ENCODE data around the gene ZNF524. TPM values are rescaled to one million over a fixed set of nuclear protein-coding genes. Genes with fewer than 3 reads are reported as not detected.

Gene ZNF524
- total RNA-seq, 1 experiment from 2014 or later = 11.1 TPM

- intact Hi-C loops (cut with micrococcal nuclease; ENCODE audit: unreplicated experiment) = no loop called here
- H3K27ac Mint-ChIP-seq (ENCODE audit: unreplicated experiment) = no peak overlapping the region
These were observed 9.2 kb downstream of the ZNF524 start for GRCh38 chr19:55609326-55609725.

GRCh38 chr19:55611300-55611982 lies 11.4 kb downstream of the ZNF524 start:
- H3K27me3 ChIP-seq (replicated peaks; ENCODE audit: control insufficient read depth, insufficient read depth, low read length) = no peaks in the 10 kb centered on the region
- intact Hi-C loops (cut with micrococcal nuclease; ENCODE audit: unreplicated experiment) = no loop called here
- no peaks in the 10 kb centered on the region for H3K36me3 ChIP-seq (ENCODE audit: control insufficient read depth, insufficient read depth, low read length)
- H3K4me3 Mint-ChIP-seq (ENCODE audit: unreplicated experiment) = no peak overlapping the region
- no TSS peak for BruUV-seq (replicated peaks)
- no peaks in the 10 kb centered on the region for H3K27me3 Mint-ChIP-seq (ENCODE audit: insufficient read depth, unreplicated experiment)
- H3K36me3 Mint-ChIP-seq (ENCODE audit: insufficient read depth, unreplicated experiment) = peaks cover 13% of the 10 kb centered on the region
- peaks cover 5% of the 10 kb centered on the region for H3K4me1 Mint-ChIP-seq (ENCODE audit: low read depth, unreplicated experiment)
- no peak overlapping the region for H3K4me3 ChIP-seq (ENCODE audit: low read depth, low read length)
- DNase-seq = no peak
- CTCF ChIA-PET = no interaction called here
- TF ChIP-seq CTCF (IDR thresholded peaks at IDR 0.05; ENCODE audit: insufficient read depth in 1 of 2, low read depth in 1 of 2, low read length in 1 of 2, severe bottlenecking in 1 of 2, unreplicated experiment in 1 of 2) = no peak
- no peaks in the 10 kb centered on the region for H3K9me3 Mint-ChIP-seq (ENCODE audit: unreplicated experiment)
- H3K27ac Mint-ChIP-seq (ENCODE audit: unreplicated experiment) = peak overlapping the region; percentile 31
- POLR2A ChIA-PET = no interaction called here
- no peaks in the 10 kb centered on the region for H3K9me3 ChIP-seq
- H3K4me1 ChIP-seq = peaks cover 5% of the 10 kb centered on the region; the same call in 1 of the 2 replicates

More at GRCh38 chr19:55609326-55609725, 9.2 kb downstream of the ZNF524 start:
- no TSS peak for BruUV-seq (replicated peaks)
- H3K27me3 ChIP-seq (replicated peaks; ENCODE audit: control insufficient read depth, insufficient read depth, low read length) = no peaks in the 10 kb centered on the region
- ChIA-PET CTCF (no interaction called here), POLR2A (no interaction called here)
- peaks cover 6% of the 10 kb centered on the region; the same call in 1 of the 2 replicates for H3K4me1 ChIP-seq
- Mint-ChIP-seq H3K36me3 (ENCODE audit: insufficient read depth, unreplicated experiment) (peaks cover 31% of the 10 kb centered on the region), H3K4me1 (ENCODE audit: low read depth, unreplicated experiment) (peaks cover 12% of the 10 kb centered on the region), H3K27me3 (ENCODE audit: insufficient read depth, unreplicated experiment) (no peaks in the 10 kb centered on the region), H3K9me3 (ENCODE audit: unreplicated experiment) (no peaks in the 10 kb centered on the region), H3K4me3 (ENCODE audit: unreplicated experiment) (no peak overlapping the region)
- TF ChIP-seq CTCF (IDR thresholded peaks at IDR 0.05; ENCODE audit: insufficient read depth in 1 of 2, low read depth in 1 of 2, low read length in 1 of 2, severe bottlenecking in 1 of 2, unreplicated experiment in 1 of 2) = no peak
- no peaks in the 10 kb centered on the region for H3K9me3 ChIP-seq
- H3K36me3 ChIP-seq (ENCODE audit: control insufficient read depth, insufficient read depth, low read length) = no peaks in the 10 kb centered on the region
- no peak overlapping the region for H3K4me3 ChIP-seq (ENCODE audit: low read depth, low read length)
- no peak for DNase-seq

- peaks cover 14% of the 10 kb centered on the region for H3K36me3 Mint-ChIP-seq (ENCODE audit: insufficient read depth, unreplicated experiment)
- Histone ChIP-seq H3K4me3 (ENCODE audit: low read depth, low read length) (no peak overlapping the region), H3K27me3 (replicated peaks; ENCODE audit: control insufficient read depth, insufficient read depth, low read length) (no peaks in the 10 kb centered on the region), H3K9me3 (no peaks in the 10 kb centered on the region), H3K36me3 (ENCODE audit: control insufficient read depth, insufficient read depth, low read length) (no peaks in the 10 kb centered on the region), H3K4me1 (no peaks in the 10 kb centered on the region)
- intact Hi-C loops (cut with micrococcal nuclease; ENCODE audit: unreplicated experiment) = no loop called here
- no peak overlapping the region for H3K27ac Mint-ChIP-seq (ENCODE audit: unreplicated experiment)
- no peak for TF ChIP-seq CTCF (IDR thresholded peaks at IDR 0.05; ENCODE audit: insufficient read depth in 1 of 2, low read depth in 1 of 2, low read length in 1 of 2, severe bottlenecking in 1 of 2, unreplicated experiment in 1 of 2)
- H3K27me3 Mint-ChIP-seq (ENCODE audit: insufficient read depth, unreplicated experiment) = no peaks in the 10 kb centered on the region
- ChIA-PET CTCF (no interaction called here), POLR2A (no interaction called here)
- no peak overlapping the region for H3K4me3 Mint-ChIP-seq (ENCODE audit: unreplicated experiment)
- DNase-seq = no peak
- no peaks in the 10 kb centered on the region for H3K9me3 Mint-ChIP-seq (ENCODE audit: unreplicated experiment)
- BruUV-seq (replicated peaks) = no TSS peak
- H3K4me1 Mint-ChIP-seq (ENCODE audit: low read depth, unreplicated experiment) = no peaks in the 10 kb centered on the region
These were observed 12.0 kb downstream of the ZNF524 start for GRCh38 chr19:55611983-55612645.

All from Caco-2 (cell line).